GM23338 (cell line): ENCODE data around the gene ESRP2. TPM values are rescaled to one million over a fixed set of nuclear protein-coding genes. Genes with fewer than 3 reads are reported as not detected.

Source experiments
- ATAC-seq: fragments of 200-7000 bp; cut with Tn5 transposase; 3 replicates; pipeline ENCODE4 v1.9.1; 2020
- DNase-seq: peaks from one replicate; pipeline ENCODE4 v3.0.0-alpha.2; 2015; ENCODE audit warnings: low spot score
- H2AFZ ChIP-seq: fragments of 200-600 bp; sonication (generic); 2 replicates; pipeline ENCODE4 v1.8.0; 2016; ENCODE audit warnings: antibody characterized with exemption, mild to moderate bottlenecking, moderate library complexity
- H3F3A ChIP-seq: fragments of 200-600 bp; sonication (generic); replicated peaks from 2 replicates; pipeline ENCODE4 v1.8.0; 2017; ENCODE audit warnings: antibody characterized with exemption, mixed run types, low read depth
- H3K27ac ChIP-seq: fragments of 200-600 bp; sonication (generic); 2 replicates; pipeline ENCODE4 v1.6.1; 2016; ENCODE audit warnings: low read depth
- H3K27me3 ChIP-seq: fragments of 200-600 bp; sonication (generic); 2 replicates; pipeline ENCODE4 v1.8.0; 2016; ENCODE audit warnings: mild to moderate bottlenecking, mixed run types, moderate library complexity; ENCODE audit not compliant: insufficient read depth
- H3K36me3 ChIP-seq: fragments of 200-600 bp; sonication (generic); 2 replicates; pipeline ENCODE4 v1.8.0; 2016; ENCODE audit warnings: mild to moderate bottlenecking; ENCODE audit not compliant: insufficient read depth
- H3K4me1 ChIP-seq: fragments of 200-600 bp; sonication (generic); 2 replicates; pipeline ENCODE4 v1.8.0; 2016; ENCODE audit warnings: mild to moderate bottlenecking, moderate library complexity; ENCODE audit not compliant: insufficient read depth
- H3K4me2 ChIP-seq: fragments of 200-600 bp; sonication (generic); 2 replicates; pipeline ENCODE4 v1.7.1; 2017; ENCODE audit warnings: mixed run types
- H3K4me3 ChIP-seq: fragments of 200-600 bp; sonication (generic); 2 replicates; pipeline ENCODE4 v1.6.1; 2016; ENCODE audit warnings: mixed run types
- H3K79me2 ChIP-seq: fragments of 200-600 bp; sonication (generic); replicated peaks from 2 replicates; pipeline ENCODE4 v1.8.0; 2017; ENCODE audit warnings: mild to moderate bottlenecking; ENCODE audit not compliant: insufficient read depth
- H3K9me2 ChIP-seq: fragments of 200-600 bp; sonication (generic); 2 replicates; pipeline ENCODE4 v1.8.0; 2017; ENCODE audit not compliant: insufficient read depth
- H4K20me1 ChIP-seq: fragments of 200-600 bp; sonication (generic); replicated peaks from 2 replicates; pipeline ENCODE4 v1.8.0; 2017; ENCODE audit warnings: mild to moderate bottlenecking; ENCODE audit not compliant: insufficient read depth
- H3K27ac Mint-ChIP-seq: 2 replicates; pipeline ENCODE4 v1.8.0; 2020; ENCODE audit warnings: inconsistent platforms, mild to moderate bottlenecking, moderate library complexity, mixed read lengths
- H3K27me3 Mint-ChIP-seq: 3 replicates; pipeline ENCODE4 v1.8.0; 2022; ENCODE audit warnings: low read depth, mild to moderate bottlenecking, moderate library complexity, mixed read lengths, inconsistent platforms; ENCODE audit not compliant: insufficient read depth, poor library complexity
- H3K36me3 Mint-ChIP-seq: 3 replicates; pipeline ENCODE4 v1.8.0; 2021; ENCODE audit warnings: low read depth, mild to moderate bottlenecking, inconsistent platforms, moderate library complexity, mixed read lengths
- H3K4me1 Mint-ChIP-seq: 3 replicates; pipeline ENCODE4 v1.8.0; 2020; ENCODE audit warnings: mild to moderate bottlenecking, inconsistent platforms, mixed read lengths
- H3K4me3 Mint-ChIP-seq: 3 replicates; pipeline ENCODE4 v1.8.0; 2021; ENCODE audit warnings: moderate library complexity, mild to moderate bottlenecking, inconsistent platforms, mixed read lengths
- H3K9me3 Mint-ChIP-seq: 3 replicates; pipeline ENCODE4 v1.8.0; 2020; ENCODE audit warnings: moderate library complexity, mild to moderate bottlenecking, inconsistent platforms, mixed read lengths
- EZH2 ChIP-seq: fragments of 200-600 bp; sonication (generic); IDR thresholded peaks from one replicate; pipeline ENCODE4 v1.8.0; 2017; ENCODE audit warnings: antibody characterized with exemption, mild to moderate bottlenecking, low read depth; ENCODE audit not compliant: unreplicated experiment
- JUNB ChIP-seq: IDR thresholded peaks from one replicate; pipeline ENCODE4 v1.6.1; 2016; ENCODE audit warnings: antibody characterized with exemption; ENCODE audit not compliant: unreplicated experiment
- NANOG ChIP-seq: IDR thresholded peaks from 2 replicates; pipeline ENCODE4 v1.6.1; 2016; ENCODE audit warnings: antibody characterized with exemption, borderline replicate concordance
- POLR2AphosphoS5 ChIP-seq: IDR thresholded peaks from 2 replicates; pipeline ENCODE4 v1.6.1; 2016; ENCODE audit warnings: antibody characterized with exemption, low read depth
- REST ChIP-seq: IDR thresholded peaks from one replicate; pipeline ENCODE4 v1.6.1; 2018; ENCODE audit warnings: antibody characterized with exemption; ENCODE audit not compliant: unreplicated experiment
- STAT1 ChIP-seq: IDR thresholded peaks from one replicate; pipeline ENCODE4 v1.6.1; 2016; ENCODE audit warnings: antibody characterized with exemption; ENCODE audit not compliant: unreplicated experiment
- ZNF114 ChIP-seq: fragments of 250-450 bp; sonication (Bioruptor Pico); IDR thresholded peaks from 2 replicates; pipeline ENCODE4 v1.5.0; 2020; ENCODE audit warnings: mild to moderate bottlenecking, moderate library complexity
- ZNF331 ChIP-seq: fragments of 250-450 bp; sonication (Bioruptor Pico); IDR thresholded peaks from 2 replicates; pipeline ENCODE4 v1.5.0; 2020; ENCODE audit warnings: low read depth, mild to moderate bottlenecking, moderate library complexity
- ZNF462 ChIP-seq: fragments of 250-450 bp; sonication (Bioruptor Pico); IDR thresholded peaks from 2 replicates; pipeline ENCODE4 v1.5.0; 2020; ENCODE audit warnings: mild to moderate bottlenecking, moderate library complexity
- polyA plus RNA-seq: library from polyadenylated mRNA; unstranded; fragments of >200 nt; fragmentation: Nextera tagmentation; extraction: Ambion mirVana; gene quantifications from 2 replicates; pipeline ENCODE4 v1.2.1, GENCODE V29; 2016
- total RNA-seq: library from RNA; depleted of rRNA; stranded (reverse); fragments of >200 nt; shearing (Covaris generic); gene quantifications from 2 replicates; pipeline ENCODE4 v1.2.3, GENCODE V29; 2014
- TF ChIP-seq, protein P1 (sequence below): IDR thresholded peaks from 2 replicates; pipeline ENCODE4 v1.6.1; 2016; ENCODE audit warnings: antibody characterized with exemption

Gene ESRP2
- total and polyA plus RNA-seq, 2 experiments from 2014 or later, result 16.2 to 44.0 TPM

DNA sequence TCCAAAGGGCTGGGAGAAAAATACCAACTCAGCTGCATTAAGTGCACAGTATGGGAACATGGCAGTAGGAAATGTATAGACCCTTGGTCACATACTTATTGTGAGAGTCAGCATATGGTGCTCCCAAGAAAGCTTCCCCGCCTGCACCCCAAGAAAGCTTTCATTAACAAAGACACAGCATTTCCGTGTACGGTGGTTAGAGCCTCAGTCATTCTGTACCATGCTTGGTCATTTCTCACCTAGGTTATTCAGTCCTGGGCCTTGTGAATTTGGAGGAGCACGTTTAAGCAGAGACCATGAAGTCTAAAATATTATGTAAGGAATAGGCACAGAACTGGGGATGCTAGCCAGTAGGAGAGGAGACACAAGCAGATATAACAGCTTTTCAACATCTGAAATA lies 56.1 kb downstream of the ESRP2 start (continued):
- no peak for TF ChIP-seq REST
- no peak for TF ChIP-seq ZNF114 (CRISPR knock-in tag)
- no peak for TF ChIP-seq EZH2
- TF ChIP-seq POLR2AphosphoS5, result no peak
- TF ChIP-seq STAT1, result no peak
- no peak for TF ChIP-seq JUNB
- no peak for TF ChIP-seq NANOG

DNA sequence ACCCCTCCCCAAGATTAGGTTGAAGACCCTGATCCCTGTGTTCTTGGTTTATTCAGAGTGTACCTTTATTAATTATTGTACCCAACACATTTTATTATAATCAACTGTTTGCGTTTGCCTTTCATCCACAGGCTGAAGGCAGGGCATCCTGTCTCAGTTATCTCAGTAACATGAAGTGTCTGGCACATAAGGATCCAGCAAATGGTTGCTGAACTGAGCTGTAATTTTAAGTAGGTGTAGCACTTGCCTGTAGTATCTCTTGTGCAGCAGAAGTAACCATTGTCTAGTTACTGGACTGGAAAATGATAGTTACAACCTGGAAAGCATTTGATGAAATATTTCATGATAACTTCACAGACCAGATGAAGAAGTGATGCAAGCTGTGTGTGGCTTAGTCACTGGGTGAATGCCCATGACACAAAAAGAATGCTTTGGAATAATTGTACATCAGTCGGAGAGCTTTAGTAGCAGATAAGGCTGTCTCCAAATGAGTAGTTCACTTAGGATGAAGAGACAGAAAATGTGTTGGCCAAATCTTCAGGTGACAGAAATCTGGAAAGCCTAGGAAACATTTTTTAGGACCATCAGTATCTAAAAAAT lies 56.6 kb downstream of the ESRP2 start:
- no peaks in the 10 kb centered on the region for H3F3A ChIP-seq
- H3K27ac Mint-ChIP-seq, result no peak overlapping the region
- no peaks in the 10 kb centered on the region for H3K27me3 ChIP-seq
- no peaks in the 10 kb centered on the region for H3K4me1 ChIP-seq
- no peak overlapping the region for H3K27ac ChIP-seq
- peaks cover 3% of the 10 kb centered on the region; the same call in 1 of the 2 replicates for H3K36me3 ChIP-seq
- H4K20me1 ChIP-seq, result no peaks in the 10 kb centered on the region
- H3K79me2 ChIP-seq, result no peaks in the 10 kb centered on the region
- H3K9me2 ChIP-seq, result no peaks in the 10 kb centered on the region
- H3K4me3 ChIP-seq, result no peak overlapping the region
- no peak overlapping the region for H2AFZ ChIP-seq
- H3K36me3 Mint-ChIP-seq, result peaks cover 28% of the 10 kb centered on the region
- ATAC-seq, result no peak
- no peak for DNase-seq
- H3K9me3 Mint-ChIP-seq, result no peaks in the 10 kb centered on the region
- H3K4me2 ChIP-seq, result no peak overlapping the region
- no peak overlapping the region for H3K4me3 Mint-ChIP-seq
- peaks cover 1% of the 10 kb centered on the region for H3K27me3 Mint-ChIP-seq
- no peaks in the 10 kb centered on the region for H3K4me1 Mint-ChIP-seq
- TF ChIP-seq ZNF462 (CRISPR knock-in tag) (no peak), STAT1 (no peak), REST (no peak), EZH2 (no peak), ZNF331 (no peak), JUNB (no peak)
- TF ChIP-seq, protein P1, sequence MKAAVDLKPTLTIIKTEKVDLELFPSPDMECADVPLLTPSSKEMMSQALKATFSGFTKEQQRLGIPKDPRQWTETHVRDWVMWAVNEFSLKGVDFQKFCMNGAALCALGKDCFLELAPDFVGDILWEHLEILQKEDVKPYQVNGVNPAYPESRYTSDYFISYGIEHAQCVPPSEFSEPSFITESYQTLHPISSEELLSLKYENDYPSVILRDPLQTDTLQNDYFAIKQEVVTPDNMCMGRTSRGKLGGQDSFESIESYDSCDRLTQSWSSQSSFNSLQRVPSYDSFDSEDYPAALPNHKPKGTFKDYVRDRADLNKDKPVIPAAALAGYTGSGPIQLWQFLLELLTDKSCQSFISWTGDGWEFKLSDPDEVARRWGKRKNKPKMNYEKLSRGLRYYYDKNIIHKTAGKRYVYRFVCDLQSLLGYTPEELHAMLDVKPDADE, result no peak
